HepG2 (cell line): ENCODE measurements around the gene GRIK2. TPM values are rescaled to one million over a fixed set of nuclear protein-coding genes. Genes with fewer than 3 reads are reported as not detected.

Source experiments
- ATAC-seq: fragments of 200-7000 bp; cut with Tn5 transposase; 3 replicates; pipeline ENCODE4 v1.9.1; 2020; ENCODE audit warnings: mild to moderate bottlenecking, moderate library complexity
- BruUV-seq: library from RNA; stranded (reverse); fragments of 400-500 nt; replicated peaks from 2 replicates; lab custom pipeline; 2021; lab: Mats Ljungman, UMichigan
- CTCF ChIA-PET: fragments of 300-600 bp; formaldehyde crosslinking; extraction: SDS; loops from one replicate; lab custom pipeline; 2021; ENCODE audit warnings: low total read pairs, inconsistent platforms, low intra/inter-chr PET ratio; lab: Yijun Ruan, JAX
- POLR2A ChIA-PET: fragments of 350-600 bp; sonication (Branson Sonifier 250); formaldehyde crosslinking; loops from one replicate; lab custom pipeline; 2020; ENCODE audit warnings: antibody characterized with exemption, inconsistent platforms; lab: Yijun Ruan, JAX
- DNase-seq: peaks from one replicate; pipeline ENCODE4 v3.0.0-alpha.2; 2015; ENCODE audit warnings: low spot score
- FAIRE-seq: peaks from 3 replicates; lab custom pipeline; 2011; peaks lifted over from hg19 to GRCh38; lab: Jason Lieb, UNC
- H2AFZ ChIP-seq: one replicate; pipeline ENCODE4 v1.6.1; 2011; ENCODE audit warnings: low read length, inconsistent platforms
- H3K27ac ChIP-seq: fragments of 300-600 bp; 3 replicates; pipeline ENCODE4 v1.8.0; 2011; ENCODE audit warnings: mixed run types, mild to moderate bottlenecking, mixed read lengths, low read length, inconsistent platforms; ENCODE audit not compliant: insufficient read depth; ENCODE audit errors: extremely low read length
- H3K27me3 ChIP-seq, 2 experiments: fragments of 200-600 bp in 1 of 2; 2 replicates in 1 of 2; 3 replicates in 1 of 2; pipeline versions ENCODE4 v1.6.0 to v1.8.0; 2011; ENCODE audit warnings: low read length in 2 of 2, mild to moderate bottlenecking in 2 of 2, moderate library complexity in 2 of 2, inconsistent platforms in 1 of 2; ENCODE audit not compliant: insufficient read depth in 2 of 2, control insufficient read depth in 1 of 2
- H3K36me3 ChIP-seq, 2 experiments: fragments of 200-600 bp in 1 of 2; replicated peaks in 1 of 2; 2 replicates in 1 of 2; 3 replicates in 1 of 2; pipeline versions ENCODE4 v1.5.1 to v1.8.0; 2011; ENCODE audit warnings: low read length in 2 of 2, inconsistent platforms in 1 of 2; ENCODE audit not compliant: insufficient read depth in 2 of 2, control insufficient read depth in 1 of 2
- H3K4me1 ChIP-seq: 2 replicates; pipeline ENCODE4 v1.5.1; 2012; ENCODE audit warnings: low read length, inconsistent platforms; ENCODE audit not compliant: insufficient read depth
- H3K4me2 ChIP-seq: 2 replicates; pipeline ENCODE4 v1.6.0; 2011; ENCODE audit warnings: low read depth, low read length, inconsistent platforms
- H3K4me3 ChIP-seq, 3 experiments: fragments of 200-600 bp in 1 of 3; sonication (generic), shearing (Covaris generic) in 1 of 3; replicated peaks in 1 of 3; 2 replicates each; pipeline ENCODE4 v1.5.1; 2011 to 2016; ENCODE audit warnings: low read length in 3 of 3, inconsistent platforms in 2 of 3, low read depth in 2 of 3, mild to moderate bottlenecking in 2 of 3, control low read depth in 1 of 3, mixed read lengths in 1 of 3; ENCODE audit not compliant: insufficient read depth in 1 of 3
- H3K79me2 ChIP-seq: one replicate; pipeline ENCODE4 v1.6.1; 2011; ENCODE audit warnings: low read length, inconsistent platforms; ENCODE audit not compliant: insufficient read depth
- H3K9ac ChIP-seq: 2 replicates; pipeline ENCODE4 v1.6.0; 2011; ENCODE audit warnings: mild to moderate bottlenecking, low read depth, low read length, inconsistent platforms; ENCODE audit not compliant: insufficient read depth
- H3K9me3 ChIP-seq: 2 replicates; pipeline ENCODE4 v1.5.1; 2012; ENCODE audit warnings: mild to moderate bottlenecking, low read length
- H4K20me1 ChIP-seq: 2 replicates; pipeline ENCODE4 v1.6.0; 2011; ENCODE audit warnings: inconsistent platforms, mild to moderate bottlenecking, low read length, moderate library complexity; ENCODE audit not compliant: insufficient read depth
- CCDC6 ChIP-seq: sonication (generic); formaldehyde crosslinking; IDR thresholded peaks from 2 replicates; pipeline ENCODE4 v1.8.1; 2022; ENCODE audit warnings: mild to moderate bottlenecking, missing genetic modification reagents, moderate library complexity
- EEA1 ChIP-seq: sonication (generic); formaldehyde crosslinking; IDR thresholded peaks from 2 replicates; pipeline ENCODE4 v1.5.1; 2020; ENCODE audit warnings: mild to moderate bottlenecking, missing genetic modification reagents, borderline replicate concordance
- HNF1A ChIP-seq, 2 experiments: sonication (generic) in 1 of 2; formaldehyde crosslinking in 1 of 2; IDR thresholded peaks; 2 replicates each; pipeline versions ENCODE4 v1.4.0 to v1.6.1; 2016 to 2020; ENCODE audit warnings: borderline replicate concordance in 1 of 2, low read depth in 1 of 2, mild to moderate bottlenecking in 1 of 2, missing genetic modification reagents in 1 of 2
- SATB2 ChIP-seq: sonication (generic); formaldehyde crosslinking; IDR thresholded peaks from 2 replicates; pipeline ENCODE4 v1.5.0; 2020; ENCODE audit warnings: missing genetic modification reagents
- WGBS: methylation state at CpG from one replicate; pipeline ENCODE4 v1.1.6; 2017; ENCODE audit warnings: low lambda C conversion rate; 5-methylcytosine and 5-hydroxymethylcytosine counted together
- in situ Hi-C: cut with HindIII; loops from 2 replicates; pipeline ENCODE4 v1.10.0; 2017; ENCODE audit warnings: low pct_unique_long_range_greater_than_20kb; ENCODE audit not compliant: extremely low pct_ligation_motif_present
- intact Hi-C: fragments of 100-400 bp; cut with micrococcal nuclease; formaldehyde crosslinking; loops from one replicate; pipeline ENCODE4 v1.10.0; 2022; ENCODE audit not compliant: unreplicated experiment
- polyA plus RNA-seq, 8 experiments: library from polyadenylated mRNA; depleted of rRNA in 3 of 8; stranded (reverse) in 7 of 8; unstranded in 1 of 8; fragments of >200 nt; fragmentation: Illumina TruSeq in 4 of 8; extraction: Trizol in 4 of 8; gene quantifications; 2 replicates each; pipeline versions ENCODE4 v1.2.1 to v1.2.3, GENCODE V29; 2011 to 2016; ENCODE audit warnings: low read depth in 4 of 8, missing spikeins in 1 of 8, mixed read lengths in 1 of 8; ENCODE audit not compliant: insufficient read depth in 1 of 8
- total RNA-seq, 5 experiments: library from RNA; depleted of rRNA; stranded (reverse); fragments of >200 nt; fragmentation: Illumina TruSeq; extraction: Trizol; gene quantifications; 2 replicates each; pipeline ENCODE4 v1.2.3, GENCODE V29; 2016; ENCODE audit warnings: low read depth in 1 of 5
- TF ChIP-seq, protein P1 (sequence below): sonication (generic); formaldehyde crosslinking; IDR thresholded peaks from 2 replicates; pipeline ENCODE4 v1.5.0; 2020; ENCODE audit warnings: missing genetic modification reagents
- TF ChIP-seq, protein P2 (sequence below): sonication (generic); formaldehyde crosslinking; IDR thresholded peaks from 2 replicates; pipeline ENCODE4 v1.5.1; 2020; ENCODE audit warnings: mild to moderate bottlenecking, moderate library complexity, missing genetic modification reagents

Gene GRIK2
- total and polyA plus RNA-seq, 2 of the 13 experiments (the other 11 are each of a cell fraction or from before 2014, with no cell fraction given), result not detected

- TF ChIP-seq HNF1A (IDR thresholded peaks at IDR 0.05; ENCODE audit: low read depth) (no peak), HNF1A (CRISPR knock-in tag; IDR thresholded peaks at IDR 0.05; ENCODE audit: borderline replicate concordance) (no peak), EEA1 (no peak), CCDC6 (no peak)
- TF ChIP-seq, protein P1, sequence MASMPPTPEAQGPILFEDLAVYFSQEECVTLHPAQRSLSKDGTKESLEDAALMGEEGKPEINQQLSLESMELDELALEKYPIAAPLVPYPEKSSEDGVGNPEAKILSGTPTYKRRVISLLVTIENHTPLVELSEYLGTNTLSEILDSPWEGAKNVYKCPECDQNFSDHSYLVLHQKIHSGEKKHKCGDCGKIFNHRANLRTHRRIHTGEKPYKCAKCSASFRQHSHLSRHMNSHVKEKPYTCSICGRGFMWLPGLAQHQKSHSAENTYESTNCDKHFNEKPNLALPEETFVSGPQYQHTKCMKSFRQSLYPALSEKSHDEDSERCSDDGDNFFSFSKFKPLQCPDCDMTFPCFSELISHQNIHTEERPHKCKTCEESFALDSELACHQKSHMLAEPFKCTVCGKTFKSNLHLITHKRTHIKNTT (CRISPR knock-in tag), result no peak
- TF ChIP-seq, protein P2, sequence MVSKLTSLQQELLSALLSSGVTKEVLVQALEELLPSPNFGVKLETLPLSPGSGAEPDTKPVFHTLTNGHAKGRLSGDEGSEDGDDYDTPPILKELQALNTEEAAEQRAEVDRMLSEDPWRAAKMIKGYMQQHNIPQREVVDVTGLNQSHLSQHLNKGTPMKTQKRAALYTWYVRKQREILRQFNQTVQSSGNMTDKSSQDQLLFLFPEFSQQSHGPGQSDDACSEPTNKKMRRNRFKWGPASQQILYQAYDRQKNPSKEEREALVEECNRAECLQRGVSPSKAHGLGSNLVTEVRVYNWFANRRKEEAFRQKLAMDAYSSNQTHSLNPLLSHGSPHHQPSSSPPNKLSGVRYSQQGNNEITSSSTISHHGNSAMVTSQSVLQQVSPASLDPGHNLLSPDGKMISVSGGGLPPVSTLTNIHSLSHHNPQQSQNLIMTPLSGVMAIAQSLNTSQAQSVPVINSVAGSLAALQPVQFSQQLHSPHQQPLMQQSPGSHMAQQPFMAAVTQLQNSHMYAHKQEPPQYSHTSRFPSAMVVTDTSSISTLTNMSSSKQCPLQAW (CRISPR knock-in tag), result no peak
Measured at GRCh38 chr6:101682937-101683336, 289.4 kb downstream of the GRIK2 start (continued).

GRCh38 chr6:101683884-101684283, 290.4 kb downstream of the GRIK2 start:
- no peaks in the 10 kb centered on the region for H4K20me1 ChIP-seq
- H3K4me1 ChIP-seq, result no peaks in the 10 kb centered on the region
- H3K9ac ChIP-seq, result no peak overlapping the region
- in situ Hi-C loops (no loop called here), intact Hi-C loops (no loop called here)
- no peak for DNase-seq
- no peak for ATAC-seq
- no peaks in the 10 kb centered on the region for H3K36me3 ChIP-seq
- H3K4me3 ChIP-seq, result no peak overlapping the region
- H3K27me3 ChIP-seq, result no peaks in the 10 kb centered on the region
- H3K27ac ChIP-seq, result no peak overlapping the region
- no peak for FAIRE-seq
- ChIA-PET CTCF (no interaction called here), POLR2A (no interaction called here)
- H2AFZ ChIP-seq, result no peak overlapping the region
- H3K79me2 ChIP-seq, result no peaks in the 10 kb centered on the region
- no TSS peak for BruUV-seq
- H3K4me2 ChIP-seq, result no peak overlapping the region
- no peaks in the 10 kb centered on the region for H3K9me3 ChIP-seq
- WGBS, result 57% methylated on average over 1 of the region's 1 CpG
- no peak for TF ChIP-seq SATB2 (CRISPR knock-in tag)
